HG03457 (cell line): ENCODE measurements around the gene EPHB1.
"Not testable (repeated sequence)": the region's sequence is repeated elsewhere in the genome, so short reads cannot be mapped to it uniquely, and the experiment has no call there.

Experiments used
- ATAC-seq: cut with Tn5 transposase; IDR thresholded peaks from one replicate; pipeline ENCODE4 v1.9.1; 2021; ENCODE audit warnings: moderate number of reproducible peaks; ENCODE audit not compliant: unreplicated experiment

The EPHB1 gene

GRCh38 chr3:134776518-134776917 lies 18.5 kb upstream of the EPHB1 start:
- no peak for ATAC-seq

- ATAC-seq = no peak
These were observed 17.7 kb upstream of the EPHB1 start for GRCh38 chr3:134777341-134777740.

- ATAC-seq = not testable (repeated sequence)
These were observed 6.8 kb upstream of the EPHB1 start for GRCh38 chr3:134788283-134788682.

DNA sequence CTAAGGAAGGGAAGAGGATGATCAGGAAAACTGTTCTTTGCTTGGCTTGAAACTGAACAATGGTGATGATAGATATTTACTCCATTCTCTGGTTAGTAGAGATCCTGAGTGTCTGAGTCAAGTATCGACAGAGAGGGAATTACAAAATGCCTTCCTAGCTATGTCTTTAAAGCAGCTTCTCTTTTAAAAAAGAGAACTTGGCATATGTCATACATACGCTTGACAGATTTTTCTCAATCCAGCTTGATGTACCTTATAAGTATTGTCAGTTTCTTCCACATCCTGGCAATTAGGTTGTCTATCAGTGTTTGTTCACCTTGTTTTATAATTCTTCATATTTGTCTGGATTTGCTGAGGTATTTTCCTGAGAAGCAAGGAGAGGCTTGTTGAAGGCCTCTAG lies 5.0 kb upstream of the EPHB1 start:
- ATAC-seq = no peak

DNA sequence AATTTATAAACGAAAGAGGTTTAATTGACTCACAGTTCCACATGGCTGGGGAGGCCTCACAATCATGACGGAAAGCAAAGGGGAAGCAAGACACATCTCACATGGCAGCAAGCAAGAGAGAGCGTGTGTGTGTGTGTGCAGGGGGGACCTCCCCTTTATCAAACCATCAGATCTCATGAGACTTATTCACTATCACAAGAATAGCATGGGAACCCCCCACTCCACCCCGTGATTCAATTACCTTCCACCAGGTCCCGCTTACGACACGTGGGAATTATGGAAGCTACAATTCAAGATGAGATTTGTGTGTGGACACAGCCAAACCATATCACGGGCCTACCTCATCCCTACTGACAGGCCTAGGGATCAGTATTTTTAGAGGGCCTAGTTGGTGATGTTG lies 3.1 kb upstream of the EPHB1 start:
- no peak for ATAC-seq

DNA sequence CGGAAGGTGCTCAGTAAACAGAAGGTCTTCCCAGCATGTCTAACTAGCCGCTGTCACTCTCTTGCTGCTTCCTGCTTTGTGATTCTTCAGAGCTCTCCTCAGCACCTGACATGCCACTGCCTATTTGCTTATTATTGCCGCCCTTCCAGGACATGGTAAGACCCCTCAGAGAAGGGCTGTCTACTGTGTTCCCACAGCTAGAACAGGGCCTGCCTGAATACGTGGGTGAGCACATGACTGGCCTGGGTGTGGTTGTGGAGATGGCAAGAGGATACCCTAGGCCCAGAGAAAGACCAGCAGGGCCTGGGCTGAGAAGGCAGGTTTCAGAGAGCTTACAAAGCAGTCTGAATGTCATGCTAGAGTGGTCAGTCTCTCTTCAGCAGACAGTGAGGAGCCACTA lies 2.4 kb upstream of the EPHB1 start:
- no peak for ATAC-seq

- ATAC-seq = no peak
These were observed 1.5 kb upstream of the EPHB1 start for GRCh38 chr3:134793562-134793961.

- ATAC-seq = no peak
These were observed 737 bp upstream of the EPHB1 start for GRCh38 chr3:134794323-134794722.

- no peak for ATAC-seq
These were observed 753 bp downstream of the EPHB1 start for GRCh38 chr3:134795746-134796280.

DNA sequence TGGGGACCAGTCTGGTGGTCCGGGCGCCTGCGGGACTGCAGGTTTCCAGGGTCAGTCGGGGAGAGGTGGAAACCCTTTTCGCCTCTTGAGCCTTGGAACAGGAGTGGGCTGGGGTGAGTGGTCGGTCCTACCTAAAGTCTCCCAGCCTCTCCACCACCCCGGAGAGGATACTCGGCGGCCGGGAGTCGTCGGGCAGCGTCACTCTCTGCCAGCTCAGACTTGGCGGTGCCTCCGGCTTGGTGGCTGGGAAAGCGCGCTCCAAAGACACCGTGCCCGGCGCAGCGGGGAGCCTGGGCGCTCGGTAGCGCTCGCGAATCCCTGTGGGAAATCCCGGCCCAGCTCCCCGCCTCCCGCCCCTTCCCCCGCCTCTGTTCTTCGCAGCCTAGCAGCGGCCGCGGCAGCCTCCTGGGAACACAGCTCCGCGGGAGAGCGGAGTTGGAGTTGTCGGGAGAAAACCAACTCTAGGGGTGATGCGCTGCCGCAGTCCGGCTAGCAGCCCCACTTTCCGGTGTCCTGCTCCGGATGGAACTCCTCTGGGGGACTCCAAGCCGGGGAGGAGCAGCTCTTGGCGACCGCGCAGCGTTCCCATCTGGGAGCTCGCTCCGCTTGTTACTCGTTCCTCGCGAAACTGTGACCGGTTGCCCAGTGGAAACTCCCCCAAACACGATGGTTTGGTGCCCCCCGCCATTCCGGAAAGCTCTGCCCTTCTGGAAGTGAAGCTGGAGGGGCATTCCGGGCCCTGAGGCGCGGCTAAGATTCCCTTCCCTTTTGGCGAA lies 1.4 kb downstream of the EPHB1 start:
- ATAC-seq = no peak

GRCh38 chr3:134797057-134797740 lies 2.1 kb downstream of the EPHB1 start:
- ATAC-seq = no peak

- ATAC-seq = no peak
These were observed 2.8 kb downstream of the EPHB1 start for GRCh38 chr3:134797741-134798451.

GRCh38 chr3:134798681-134799311 lies 3.7 kb downstream of the EPHB1 start:
- ATAC-seq = no peak

- ATAC-seq = no peak
These were observed 4.3 kb downstream of the EPHB1 start for GRCh38 chr3:134799393-134799792.

GRCh38 chr3:134801204-134801958 lies 6.3 kb downstream of the EPHB1 start:
- no peak for ATAC-seq

GRCh38 chr3:134802428-134803050 lies 7.5 kb downstream of the EPHB1 start:
- ATAC-seq = no peak

DNA sequence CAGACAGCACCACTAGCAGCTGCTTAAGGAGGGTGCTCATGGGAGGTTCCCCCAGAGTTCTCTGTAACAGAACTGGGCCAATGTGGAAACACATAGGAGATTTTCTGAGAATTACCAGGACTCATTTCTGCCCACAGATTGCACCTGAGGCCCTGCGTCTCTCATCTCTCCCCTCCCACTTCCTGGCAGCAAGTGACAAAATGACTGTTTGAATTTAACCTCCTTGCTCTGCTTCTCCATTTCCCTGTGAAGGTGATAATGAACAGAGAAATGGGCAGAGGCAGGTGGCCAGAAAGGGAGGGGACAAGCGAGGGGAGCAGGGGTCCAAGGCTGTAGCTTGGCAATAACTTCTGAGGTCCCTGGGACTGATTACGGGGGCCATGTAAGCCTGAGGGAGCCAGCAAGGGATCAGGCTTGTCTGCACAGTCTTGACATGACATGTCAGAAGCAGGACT lies 8.0 kb downstream of the EPHB1 start:
- peak; percentile 53 for ATAC-seq

GRCh38 chr3:134803652-134804051 lies 8.6 kb downstream of the EPHB1 start:
- ATAC-seq = no peak

GRCh38 chr3:134804508-134805480 lies 9.7 kb downstream of the EPHB1 start:
- ATAC-seq = no peak
